Mucosa of gallbladder (tissue), 1 donor: ENCODE measurements around the gene LKAAEAR1. TPM values are rescaled to one million over a fixed set of nuclear protein-coding genes. Genes with fewer than 3 reads are reported as not detected.

Experiments
- DNase-seq: peaks from one replicate; pipeline ENCODE4 v3.0.0-alpha.2; 2020; ENCODE audit warnings: low spot score
- total RNA-seq: library from RNA; stranded (reverse); gene quantifications from one replicate; pipeline ENCODE4 v1.2.1, GENCODE V29; 2021
- donor health status: DM: no; HTN: no; CAD: no.

LKAAEAR1 gene
- total RNA-seq, 1 donor from 2014 or later: not detected

DNA sequence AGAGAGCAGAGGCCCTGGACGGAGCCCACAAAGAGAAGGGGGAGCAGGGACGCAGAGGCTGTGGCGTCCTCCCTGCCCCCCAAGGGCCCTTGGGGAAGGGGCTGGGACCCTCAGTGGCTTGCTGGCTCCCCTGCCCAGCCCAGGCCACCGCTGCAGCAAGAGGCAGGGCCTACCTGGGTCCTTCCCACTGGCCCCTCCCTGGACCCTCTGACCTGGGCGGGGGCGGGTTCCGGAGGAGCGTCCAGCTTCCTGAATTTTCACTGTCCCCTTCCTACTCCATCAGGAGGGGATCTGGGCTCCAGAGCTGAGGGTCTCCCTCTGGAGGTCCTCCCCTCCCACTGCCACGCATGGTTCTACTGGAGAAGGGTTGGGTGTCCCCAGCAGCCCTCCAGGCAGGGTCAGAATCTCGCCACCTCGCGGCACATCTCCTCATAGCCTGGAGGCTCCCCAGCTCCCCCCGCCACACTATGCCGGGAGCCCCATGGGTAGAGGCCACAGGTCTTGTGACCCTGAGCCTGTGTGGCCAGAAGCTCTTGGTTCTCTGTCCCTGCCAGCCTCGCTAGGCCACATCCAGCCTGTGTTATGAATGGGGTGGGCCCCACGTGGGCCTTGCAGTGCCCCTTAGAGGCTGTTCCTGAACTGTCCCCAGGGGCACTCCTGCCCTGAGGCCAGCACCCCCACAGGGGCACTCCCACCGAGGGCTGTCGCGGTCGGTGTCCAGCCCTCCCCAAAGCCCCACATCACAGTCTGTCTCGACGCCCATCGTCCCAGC, 33.8 kb downstream of the LKAAEAR1 start:
- no peak for DNase-seq

- no peak for DNase-seq
These were observed 34.3 kb downstream of the LKAAEAR1 start for GRCh38 chr20:64049878-64050260.

DNA sequence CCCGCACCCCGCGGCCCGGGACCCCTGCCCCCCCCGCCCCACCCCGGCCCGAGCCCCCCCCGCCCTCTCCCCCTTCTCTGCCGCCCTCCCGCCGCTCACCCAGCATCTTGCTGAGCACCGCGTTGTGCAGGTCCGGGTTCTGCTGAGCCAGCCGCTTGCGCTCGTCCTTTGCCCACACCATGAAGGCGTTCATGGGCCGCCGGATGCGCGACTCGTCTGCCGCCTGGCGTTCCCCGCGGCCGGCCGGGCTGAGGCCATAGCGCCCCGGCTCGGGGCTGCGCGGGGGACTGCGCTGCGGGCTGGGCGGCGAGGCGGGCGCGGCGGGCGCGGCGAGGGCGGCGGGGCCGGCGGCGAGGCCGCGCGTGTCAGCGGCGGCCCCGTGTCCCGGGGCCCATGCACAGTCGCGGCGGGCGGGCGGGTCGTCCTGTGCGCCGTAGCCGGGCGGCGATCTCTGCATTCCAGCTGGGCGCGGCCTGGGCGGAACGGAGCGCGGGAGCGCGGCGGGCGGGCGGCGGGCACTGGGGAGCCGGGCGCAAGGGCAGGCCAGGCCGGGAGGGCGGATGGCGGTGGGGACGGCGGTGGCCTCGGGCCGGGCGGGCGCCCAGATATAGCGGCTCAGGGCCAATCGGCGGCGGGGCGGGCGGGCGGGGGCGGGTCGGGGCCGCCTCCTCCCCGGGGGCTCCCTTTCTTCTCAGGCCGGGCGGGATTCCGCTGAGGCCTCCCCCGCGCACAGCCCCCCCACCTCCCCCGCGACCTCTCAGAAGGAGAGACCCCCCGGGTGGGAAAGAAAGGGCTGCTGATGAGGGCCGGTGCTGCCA, 34.9 kb downstream of the LKAAEAR1 start, which contains the start of gene SOX18:
Gene SOX18, minus strand, starts transcription at position 580 of the 818 bp plus-strand sequence. Its CDS starts 123 bp downstream, at position 457.
- DNase-seq: no peak

DNA sequence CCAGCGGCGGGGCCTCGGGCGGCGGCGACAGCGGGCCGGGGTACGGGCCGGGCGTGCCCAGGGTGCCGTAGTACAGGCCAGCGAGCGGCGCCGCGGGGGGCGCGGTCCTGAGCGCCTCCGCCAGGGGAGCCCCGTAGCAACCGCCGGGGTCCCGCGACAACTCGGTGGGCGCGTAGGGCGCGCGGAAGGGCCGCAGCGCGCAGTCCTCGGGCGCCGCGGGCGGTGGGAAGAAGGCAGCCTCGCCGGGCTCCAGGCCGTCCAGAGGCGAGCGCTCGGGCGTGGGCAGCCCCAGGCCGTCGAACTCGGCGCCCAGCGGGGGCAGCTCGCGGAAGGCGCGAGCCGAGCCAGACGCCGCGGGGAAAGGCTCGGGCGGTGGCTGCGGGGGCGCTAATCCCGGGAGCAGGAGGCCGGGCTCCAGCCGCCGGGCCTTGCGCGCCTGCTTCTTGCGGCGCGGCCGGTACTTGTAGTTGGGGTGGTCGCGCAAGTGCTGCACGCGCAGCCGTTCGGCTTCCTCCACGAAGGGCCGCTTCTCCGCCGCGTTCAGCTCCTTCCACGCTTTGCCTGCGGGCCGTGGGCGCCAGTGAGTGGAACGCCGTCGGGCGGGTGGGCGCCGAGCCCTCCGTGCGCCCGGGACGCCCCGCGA, 35.7 kb downstream of the LKAAEAR1 start:
- no peak for DNase-seq

GRCh38 chr20:64047968-64048401, 36.2 kb downstream of the LKAAEAR1 start:
- DNase-seq: no peak

- DNase-seq: no peak
These were observed 37.2 kb downstream of the LKAAEAR1 start for GRCh38 chr20:64047046-64047389.

GRCh38 chr20:64045346-64046011, 38.7 kb downstream of the LKAAEAR1 start:
- DNase-seq: no peak

DNA sequence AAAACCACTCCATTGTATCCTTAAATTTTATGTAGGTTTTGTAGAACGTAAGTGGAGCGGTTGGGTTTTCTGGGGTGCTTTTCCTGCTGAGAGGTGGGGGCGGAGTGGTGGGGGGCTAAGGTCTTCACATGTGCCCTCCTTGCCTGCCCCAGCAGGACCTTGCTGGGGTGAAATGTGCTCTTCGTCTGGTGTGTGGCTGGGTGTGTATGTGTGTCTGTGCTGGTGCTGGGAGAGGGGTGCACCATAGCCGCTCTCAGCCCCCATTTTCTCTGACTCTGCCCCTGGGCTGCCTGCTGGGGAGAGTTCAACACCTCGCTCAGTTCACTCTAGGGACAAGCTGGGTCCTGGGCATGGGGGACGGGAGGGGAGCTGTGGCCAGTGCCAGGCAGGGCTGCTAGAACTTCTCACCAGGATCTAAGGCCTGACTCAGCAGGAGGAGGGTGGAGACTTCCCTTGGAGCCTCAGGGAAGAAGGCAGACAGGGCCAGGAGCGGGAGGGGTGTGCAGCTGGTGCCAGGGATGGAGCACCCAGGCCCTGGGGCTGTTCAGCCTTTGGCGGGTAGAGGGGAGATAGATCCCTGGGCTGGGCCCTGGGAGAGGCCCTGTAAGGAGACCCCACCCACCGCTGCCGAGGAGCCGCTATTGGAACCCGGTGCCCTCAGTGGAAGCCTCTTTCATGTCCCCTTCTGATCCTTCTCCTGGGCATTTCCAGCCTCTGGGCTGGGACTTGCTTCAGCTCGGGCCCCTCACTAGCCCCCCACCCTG, 39.5 kb downstream of the LKAAEAR1 start:
- DNase-seq: no peak

GRCh38 chr20:64043768-64044167, 40.4 kb downstream of the LKAAEAR1 start:
- DNase-seq: no peak

GRCh38 chr20:64042054-64042781, 42.0 kb downstream of the LKAAEAR1 start:
- DNase-seq: no peak

GRCh38 chr20:64041781-64042053, 42.5 kb downstream of the LKAAEAR1 start:
- DNase-seq: no peak

DNA sequence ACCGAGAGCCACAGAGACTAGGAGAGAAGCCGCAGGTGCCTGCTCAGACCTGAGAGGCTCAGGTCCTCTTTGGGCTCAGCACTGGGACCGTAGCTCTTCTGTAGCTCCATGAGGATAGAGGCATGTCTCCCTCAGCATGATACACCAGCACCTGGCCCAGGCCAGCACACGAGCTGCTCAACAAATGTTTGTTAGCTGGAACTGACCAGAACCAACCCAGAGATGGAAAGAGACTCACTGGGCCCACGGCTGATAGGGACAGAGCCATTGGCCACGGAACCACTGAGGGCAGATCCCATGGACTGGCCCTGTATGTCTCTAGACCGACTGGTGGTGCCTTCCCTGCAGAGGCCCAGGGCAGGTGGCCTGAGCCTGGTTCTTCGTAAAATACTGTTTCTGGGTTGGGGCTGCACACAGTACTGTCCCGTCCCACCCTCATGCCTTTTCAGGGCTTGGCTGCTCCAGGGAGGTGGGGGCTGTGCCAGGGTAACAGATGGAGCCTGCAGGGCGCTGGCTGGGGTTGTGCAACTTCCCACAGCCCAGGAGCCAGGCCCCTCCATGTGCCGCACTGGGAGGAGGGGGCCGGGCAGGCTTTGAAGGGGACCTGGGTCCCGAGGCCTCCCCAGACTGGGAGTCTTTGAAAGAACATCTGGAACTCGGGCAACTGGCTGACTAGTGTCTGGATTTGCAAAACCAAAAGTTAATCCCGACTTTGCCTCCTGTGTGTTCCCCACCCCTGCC, 43.0 kb downstream of the LKAAEAR1 start:
- DNase-seq: no peak

DNA sequence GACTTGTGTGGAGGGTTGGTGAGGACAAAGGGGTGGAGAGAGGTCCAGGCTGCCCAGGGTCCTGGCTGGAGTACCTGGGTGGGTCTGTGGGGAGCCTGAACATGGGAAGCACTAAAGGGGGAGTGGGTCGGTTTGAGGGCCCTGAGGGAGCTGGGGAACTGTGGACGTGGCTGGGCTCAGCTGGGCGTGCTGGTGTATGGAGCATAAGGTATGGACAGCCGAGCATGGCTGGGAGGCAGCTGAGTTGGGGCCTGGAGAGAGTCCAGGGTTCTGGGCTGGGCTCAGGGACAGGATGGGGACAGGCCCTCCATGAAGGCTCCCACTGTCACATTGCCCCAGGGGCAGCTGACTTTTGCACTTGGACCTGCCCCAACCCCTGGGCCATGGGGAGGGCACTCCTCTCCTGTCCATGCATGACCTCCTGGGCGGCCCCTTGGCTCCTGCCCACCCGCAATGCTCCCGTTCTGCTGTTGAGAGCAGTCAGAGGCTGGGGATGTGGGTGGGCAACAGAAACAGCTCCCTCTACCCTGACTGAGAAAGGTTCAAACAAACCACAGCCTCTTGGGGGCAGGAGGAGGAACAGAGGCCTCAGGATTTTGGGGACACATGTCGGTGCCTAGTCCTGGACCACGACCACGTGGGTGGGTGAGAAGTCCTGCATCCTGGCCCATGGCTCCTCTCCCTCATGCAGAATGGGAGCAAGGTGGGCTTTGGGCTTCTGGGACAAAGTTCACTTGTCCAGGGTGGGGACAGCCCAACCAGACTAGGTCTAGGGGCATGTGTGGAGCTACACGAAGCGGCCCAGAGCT, 43.8 kb downstream of the LKAAEAR1 start:
- DNase-seq: no peak

GRCh38 chr20:64039293-64040160, 44.7 kb downstream of the LKAAEAR1 start:
- DNase-seq: no peak

- DNase-seq: peak; percentile 66
These were observed 45.5 kb downstream of the LKAAEAR1 start for GRCh38 chr20:64038565-64039292.

DNA sequence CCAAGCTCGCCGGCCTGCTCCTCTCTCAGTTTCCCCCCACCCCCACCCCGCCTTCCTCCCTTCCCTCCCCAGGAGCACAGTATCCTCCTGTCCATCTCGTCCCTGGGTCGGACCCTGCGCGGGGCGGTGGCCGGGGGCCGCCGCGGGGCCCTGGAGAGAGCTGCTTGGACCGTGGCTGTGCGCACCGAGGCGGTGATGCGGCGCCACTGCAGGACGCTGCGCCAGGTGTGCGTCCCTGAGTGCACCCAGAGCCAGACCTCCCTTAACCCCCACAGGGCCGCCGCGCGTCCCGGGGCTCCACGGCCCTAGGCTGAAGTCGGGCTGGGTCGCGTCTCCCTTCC, 46.0 kb downstream of the LKAAEAR1 start:
- no peak for DNase-seq

- no peak for DNase-seq
These were observed 46.5 kb downstream of the LKAAEAR1 start for GRCh38 chr20:64037498-64038213.
